ENCODE data around the gene FXYD4.

- TF ChIP-seq POLR2A (IDR thresholded peaks at IDR 0.05): no peak
- TF ChIP-seq CTCF (IDR thresholded peaks at IDR 0.05): no peak
These were observed 48.5 kb downstream of the FXYD4 start for GRCh38 chr10:43419997-43420368.
